ENCODE results near the gene CCDC142. TPM values are rescaled to one million over a fixed set of nuclear protein-coding genes. Genes with fewer than 3 reads are reported as not detected.

Gene CCDC142
- polyA plus RNA-seq = 0.78 and 1.6 TPM in 2 replicates

DNA sequence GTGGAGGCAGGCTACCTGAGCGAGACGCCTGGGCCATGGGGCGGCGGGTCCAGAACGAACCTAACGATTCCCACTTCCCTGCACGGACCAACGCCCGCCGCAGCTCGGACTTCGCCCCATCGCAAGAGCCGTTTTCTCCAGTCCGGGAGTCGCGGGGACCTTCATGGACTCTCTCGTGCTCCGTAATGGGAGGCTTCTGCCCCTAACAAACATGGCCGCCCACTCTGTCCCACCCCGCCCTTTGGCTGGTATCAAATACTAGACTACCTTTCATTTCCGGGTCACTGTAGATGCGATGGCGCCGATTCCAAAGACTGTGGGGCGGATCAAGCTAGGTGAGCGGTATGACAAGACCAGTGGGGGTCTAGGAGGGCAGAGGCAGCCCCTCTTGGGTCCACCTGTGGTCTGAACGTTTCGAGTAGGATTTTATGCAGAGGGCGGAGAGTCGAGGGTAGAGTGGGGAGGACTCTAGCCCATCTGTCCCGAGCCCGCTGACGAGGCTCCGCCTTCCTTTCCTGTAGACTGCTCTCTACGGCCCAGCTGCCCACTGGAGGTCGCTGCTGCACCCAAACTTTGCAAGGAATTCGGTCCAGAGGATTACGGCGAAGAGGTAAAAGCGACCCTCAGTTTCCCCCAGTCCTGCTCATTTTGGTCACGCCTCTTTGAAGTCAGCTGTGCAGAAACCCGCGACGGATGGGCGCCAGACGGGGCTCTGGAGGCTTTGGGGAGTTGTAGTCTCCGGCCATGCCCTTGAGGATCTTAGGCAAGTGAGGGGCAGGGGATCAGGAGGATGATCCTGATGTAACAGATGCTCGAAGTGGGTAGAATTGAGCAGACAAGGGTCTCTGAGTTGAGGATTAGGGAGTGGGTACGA is at the start of gene CCDC142, which contains the start of gene TTC31:
CCDC142 (minus strand) TSS at position 198 of the 874 bp plus-strand sequence; CDS start at position 37, 161 bp downstream.
TTC31 (plus strand) TSS at position 281 of the 874 bp plus-strand sequence; CDS start at position 296, 15 bp downstream.

DNA sequence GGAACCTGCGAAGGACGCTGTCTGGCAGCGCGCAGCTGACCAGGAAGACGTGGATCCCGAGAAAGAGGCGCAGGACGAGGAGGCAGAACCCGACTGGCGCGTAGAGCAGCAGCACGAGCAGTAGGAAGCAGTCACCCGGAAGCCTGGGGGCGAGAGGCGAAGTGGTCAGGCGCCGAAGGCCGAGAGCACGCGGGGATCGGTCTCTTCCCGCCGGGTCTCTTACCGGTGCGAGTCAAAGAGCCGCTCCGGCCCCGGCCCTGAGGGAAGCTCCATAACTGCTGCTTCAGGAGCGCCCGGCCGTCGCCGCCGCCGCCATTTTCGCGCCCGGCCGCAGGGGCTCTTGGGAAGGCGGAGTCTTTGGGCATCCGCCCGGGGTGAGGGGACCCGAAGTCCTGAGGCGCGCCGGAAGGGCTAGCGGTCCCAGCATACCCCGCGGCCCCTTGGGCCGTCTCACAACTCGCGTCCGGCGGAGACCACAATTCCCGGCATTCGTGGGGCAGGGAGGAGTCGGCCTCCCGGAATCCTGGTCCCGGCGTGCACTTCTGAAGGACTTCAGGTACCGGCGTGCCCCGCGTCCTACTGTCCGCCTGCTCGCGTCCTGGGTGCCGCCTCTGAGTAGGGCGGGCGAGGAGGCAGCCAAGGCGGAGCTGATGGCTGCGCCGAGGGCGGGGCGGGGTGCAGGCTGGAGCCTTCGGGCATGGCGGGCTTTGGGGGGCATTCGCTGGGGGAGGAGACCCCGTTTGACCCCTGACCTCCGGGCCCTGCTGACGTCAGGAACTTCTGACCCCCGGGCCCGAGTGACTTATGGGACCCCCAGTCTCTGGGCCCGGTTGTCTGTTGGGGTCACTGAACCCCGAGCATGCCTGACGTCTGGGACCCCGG is 46.8 kb upstream of the CCDC142 start, which contains the start of the genes AUP1 and HTRA2:
AUP1 (minus strand) TSS at position 350 of the 882 bp plus-strand sequence; CDS start at position 273, 77 bp downstream.
HTRA2 (plus strand) TSS at position 577 of the 882 bp plus-strand sequence; CDS start at position 651, 74 bp downstream.

DNA sequence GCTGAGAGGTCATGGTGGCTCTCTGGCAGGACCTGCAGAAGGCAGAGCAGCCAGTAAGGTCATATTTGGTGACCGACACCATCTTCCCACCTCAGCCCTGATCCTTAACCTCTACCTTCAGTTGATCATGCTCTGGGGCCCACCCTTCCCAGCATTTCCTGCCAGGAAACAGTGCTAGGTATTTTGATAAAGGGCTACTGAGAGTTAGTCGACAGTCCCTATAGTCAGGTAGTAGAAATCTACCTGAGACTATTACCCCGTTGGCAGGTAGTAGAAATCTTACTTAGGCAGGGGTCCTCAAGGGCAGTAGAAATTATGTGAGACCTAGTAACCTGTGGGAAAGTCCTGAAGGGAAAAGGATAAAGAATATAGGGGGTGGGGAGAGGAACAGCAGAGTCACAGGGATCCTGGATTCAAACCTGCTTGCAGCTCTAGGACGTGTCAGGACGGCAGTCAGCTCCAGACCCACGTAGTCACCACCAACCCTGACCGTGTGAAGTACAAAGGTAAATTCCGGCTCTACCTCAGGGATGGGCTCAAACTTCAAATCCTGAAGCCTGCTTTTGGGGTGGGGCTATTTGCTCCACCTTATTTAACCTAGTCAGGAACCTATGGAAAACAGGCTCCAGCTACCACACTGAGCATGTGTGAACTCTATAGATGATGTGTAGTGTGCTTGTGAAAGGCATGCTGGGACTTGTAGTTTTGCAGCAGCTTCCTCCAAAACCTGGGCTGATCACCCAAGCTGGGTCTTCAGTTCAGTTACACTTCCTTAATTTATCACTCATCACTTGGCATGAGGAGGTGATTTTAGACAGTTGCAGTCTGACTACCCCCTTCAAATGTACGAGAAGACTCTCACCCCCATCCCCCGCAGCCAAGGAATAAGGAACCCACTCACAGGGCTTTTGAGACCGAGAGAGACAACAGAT is 43.2 kb upstream of the CCDC142 start, which contains the start of gene DQX1:
DQX1 (minus strand) TSS at position 515 of the 932 bp plus-strand sequence; CDS start at position 13, 502 bp downstream.

DNA sequence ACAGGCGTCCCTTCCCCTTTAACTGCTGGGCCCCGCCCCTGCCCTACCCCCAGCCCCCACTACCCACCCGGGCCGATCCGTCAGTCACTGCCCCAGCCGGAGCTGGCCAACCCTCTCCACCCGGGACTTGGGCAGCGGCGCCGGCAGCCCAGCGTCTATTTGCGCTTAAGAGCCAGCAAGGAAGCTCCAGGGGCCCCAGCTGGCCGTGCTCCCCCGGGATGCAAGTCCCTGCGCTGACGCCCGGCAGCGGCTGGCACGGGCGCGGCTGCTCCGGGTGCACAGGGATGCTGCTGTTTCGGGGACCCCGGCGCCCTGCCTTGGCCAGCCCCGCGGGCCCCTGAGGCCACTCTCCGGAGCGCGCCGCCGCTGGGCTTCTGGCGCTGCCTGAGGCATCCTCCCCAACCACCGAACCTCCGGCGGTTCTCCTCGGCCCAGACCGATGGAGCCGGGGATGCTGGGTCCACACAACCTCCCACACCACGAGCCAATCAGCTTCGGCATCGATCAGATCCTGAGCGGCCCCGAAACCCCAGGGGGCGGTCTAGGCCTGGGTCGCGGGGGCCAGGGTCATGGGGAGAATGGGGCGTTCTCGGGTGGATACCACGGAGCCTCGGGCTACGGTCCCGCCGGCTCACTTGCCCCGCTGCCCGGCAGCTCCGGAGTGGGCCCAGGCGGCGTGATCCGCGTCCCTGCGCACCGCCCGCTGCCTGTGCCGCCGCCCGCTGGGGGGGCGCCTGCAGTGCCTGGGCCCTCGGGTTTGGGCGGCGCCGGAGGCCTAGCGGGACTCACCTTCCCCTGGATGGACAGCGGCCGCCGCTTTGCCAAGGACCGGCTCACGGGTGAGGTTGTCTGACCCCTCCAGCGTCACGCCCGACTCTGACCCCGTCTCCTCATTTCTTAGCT is 31.8 kb upstream of the CCDC142 start, which contains the start of gene TLX2:
TLX2 (plus strand) TSS at position 83 of the 903 bp plus-strand sequence; CDS start at position 440, 357 bp downstream.

DNA sequence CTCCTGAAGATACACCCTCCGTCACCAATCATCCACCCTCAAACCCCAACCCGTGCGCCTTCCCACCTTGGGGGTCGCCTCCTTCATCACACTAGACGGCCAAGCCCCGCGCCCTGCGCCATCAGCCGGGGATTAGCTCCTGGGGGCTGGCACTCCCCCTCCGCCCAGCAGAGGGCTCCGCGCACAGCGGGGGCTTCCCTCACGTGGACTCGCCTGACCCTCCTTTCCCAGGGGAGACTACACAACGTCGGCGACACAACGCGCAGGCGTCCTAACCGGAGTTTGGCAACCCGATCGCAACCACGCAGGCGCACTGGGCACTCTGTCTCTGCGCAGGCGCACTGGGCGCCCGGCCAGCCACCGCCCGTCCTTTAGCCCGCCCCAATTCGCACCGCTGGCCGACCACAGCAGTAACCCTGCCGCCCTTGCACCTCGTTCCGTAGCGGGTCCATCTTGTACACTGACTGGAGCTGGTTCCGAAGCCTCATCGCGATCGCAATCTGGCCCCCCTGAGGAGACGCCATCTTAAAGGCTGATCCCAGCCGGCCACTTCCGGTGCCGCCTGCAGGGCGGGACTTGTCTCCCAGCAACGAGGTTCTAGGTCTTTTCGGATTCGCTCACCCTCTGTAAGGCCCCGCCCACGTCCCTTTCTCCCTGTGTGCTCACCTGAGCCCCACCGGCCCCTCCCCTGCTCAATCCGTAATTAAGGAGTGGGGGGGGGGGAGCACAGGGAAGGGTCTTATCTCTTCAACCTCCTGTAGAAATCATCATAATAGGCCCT is 24.5 kb upstream of the CCDC142 start, which contains the start of gene PCGF1:
PCGF1 (minus strand) TSS at position 551 of the 781 bp plus-strand sequence; CDS start at position 524, 27 bp downstream.

DNA sequence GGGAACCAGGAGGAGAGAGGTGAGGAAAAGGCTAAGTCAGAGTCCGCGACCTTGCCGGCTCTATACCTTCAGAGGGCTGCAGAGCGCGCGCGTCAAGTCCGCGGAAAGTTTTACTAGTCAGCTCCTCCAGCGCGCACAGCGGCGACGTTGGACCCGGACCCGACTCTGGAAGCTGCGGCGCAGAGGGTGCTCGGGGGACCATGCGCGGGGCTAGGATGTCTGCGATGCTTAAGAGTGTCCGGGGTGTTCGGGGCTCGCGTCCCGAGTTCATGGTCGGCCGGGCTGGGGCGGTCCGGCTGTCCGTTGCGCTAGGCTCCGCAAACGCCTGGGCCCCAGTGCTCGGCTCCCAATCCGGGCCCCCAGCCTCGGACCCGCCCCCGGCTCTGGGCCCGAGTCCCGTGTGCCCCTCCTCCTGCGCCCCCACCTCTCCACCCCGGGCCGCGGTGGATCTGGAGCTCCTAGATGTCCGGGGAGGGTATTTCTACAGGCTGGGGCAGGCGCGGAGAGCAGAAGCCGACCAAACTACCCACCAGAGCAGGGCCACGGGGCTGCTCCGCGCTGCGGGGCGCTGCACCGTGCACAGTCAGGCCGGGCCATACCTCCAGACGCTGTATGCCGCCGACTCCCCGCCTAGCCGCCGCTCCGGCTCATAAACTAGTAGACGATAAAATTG is 16.6 kb upstream of the CCDC142 start, which contains the start of gene LBX2:
LBX2 (minus strand) TSS at position 337 of the 673 bp plus-strand sequence; CDS start at position 271, 66 bp downstream.

DNA sequence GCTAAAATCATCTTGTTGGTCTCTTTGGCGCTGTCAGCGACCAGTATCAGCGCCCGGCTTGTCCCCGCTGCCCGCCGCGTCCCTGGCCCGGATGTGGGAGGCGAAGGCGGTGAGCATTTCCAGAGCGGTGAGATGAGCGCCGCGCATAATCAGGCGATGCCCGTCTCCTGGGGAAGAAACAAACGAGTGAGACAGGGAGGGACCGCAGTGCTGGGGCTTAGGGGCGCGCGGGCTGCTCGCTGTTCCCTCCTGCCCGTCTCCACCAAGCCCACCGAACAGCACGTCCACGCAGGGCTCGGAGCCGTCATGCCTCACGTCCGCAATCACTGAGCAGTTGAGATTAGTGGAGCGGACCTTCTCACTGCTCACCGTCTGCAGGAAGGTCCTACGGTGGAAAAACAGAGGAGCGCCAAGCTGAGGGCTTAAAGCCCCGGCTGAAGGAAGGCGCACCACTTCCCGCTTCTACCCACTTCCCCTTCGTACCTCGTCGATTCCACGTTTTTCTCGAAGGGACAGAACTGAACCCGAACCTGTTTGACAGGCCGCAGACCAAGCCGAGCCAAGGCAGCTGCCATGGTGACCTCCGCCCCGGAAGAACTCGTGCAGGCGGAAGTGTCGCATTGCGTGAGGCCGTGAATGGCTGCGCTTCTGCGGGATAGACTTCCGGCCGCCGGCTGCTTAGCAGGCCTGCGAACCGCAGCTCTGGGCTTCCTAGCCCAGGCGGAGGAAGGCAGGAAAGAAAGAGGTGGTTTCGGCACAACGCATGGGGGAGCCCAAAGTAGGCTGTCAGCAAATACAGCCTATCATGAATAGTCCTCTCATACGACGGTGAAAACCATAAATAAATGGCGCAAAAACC is 10.5 kb downstream of the CCDC142 start, which contains the start of gene MRPL53:
MRPL53 (minus strand) TSS at position 595 of the 859 bp plus-strand sequence; CDS start at position 575, 20 bp downstream.

GRCh38 chr2:74458132-74458937 is 24.5 kb downstream of the CCDC142 start, which contains the start of gene WBP1:
Gene WBP1, plus strand, starts transcription at chr2:74458438. Its CDS starts 165 bp downstream, at chr2:74458603.

GRCh38 chr2:74454654-74455511 is 27.9 kb downstream of the CCDC142 start, which contains the start of gene INO80B:
Gene INO80B, plus strand, starts transcription at chr2:74455087. Its CDS starts 30 bp downstream, at chr2:74455117.

DNA sequence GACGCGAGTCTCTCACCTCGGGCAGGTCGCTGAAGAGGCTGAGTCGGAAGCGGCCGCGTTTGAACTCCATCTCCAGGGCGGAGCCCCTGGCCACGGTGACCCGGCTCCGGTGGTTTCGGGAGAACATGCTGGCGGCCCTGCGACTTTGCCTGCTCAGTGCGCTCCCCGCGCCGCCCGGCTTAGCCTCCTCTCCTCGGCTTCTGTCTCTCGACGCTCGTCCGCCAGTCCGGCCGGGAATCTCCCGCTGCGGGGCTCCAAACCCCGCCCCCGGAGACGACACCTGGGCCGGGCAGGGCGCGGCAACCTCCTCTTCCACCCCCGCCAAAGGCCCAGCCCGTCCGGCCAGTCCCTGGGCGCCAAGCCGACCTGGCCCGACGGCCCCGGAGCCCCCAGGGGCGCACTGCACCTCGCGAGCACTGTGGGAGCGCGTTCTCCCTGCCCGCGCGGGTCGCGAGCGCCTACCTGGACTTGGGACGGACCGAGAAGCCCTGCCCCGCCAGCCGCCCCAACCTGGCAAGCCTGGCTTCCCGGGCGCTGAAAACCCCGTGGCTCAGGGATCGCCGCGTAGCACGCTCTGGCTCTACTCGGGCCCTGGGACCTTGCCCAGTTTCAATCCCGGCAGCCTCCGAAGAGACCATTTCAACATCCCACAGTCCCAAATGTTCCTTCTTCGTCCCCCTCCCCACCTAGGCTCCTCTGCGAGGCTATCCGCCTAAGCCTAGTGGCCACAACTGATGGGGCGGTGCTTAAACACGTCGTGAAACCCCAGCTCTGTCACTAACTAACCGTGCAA is 40.9 kb downstream of the CCDC142 start, which contains the start of gene RTKN:
RTKN (minus strand) TSS at position 248 of the 793 bp plus-strand sequence; CDS start at position 127, 121 bp downstream.

